WTC11 (cell line): ENCODE results near the gene RAPGEF6. TPM values are rescaled to one million over a fixed set of nuclear protein-coding genes. Genes with fewer than 3 reads are reported as not detected.

Experiments used
- ATAC-seq: fragments of 200-7000 bp; cut with Tn5 transposase; 2 replicates; pipeline ENCODE4 v1.10.0; 2021; ENCODE audit warnings: mild to moderate bottlenecking, moderate library complexity
- CTCF ChIA-PET: fragments of 300-600 bp; sonication (Branson Sonifier 250); formaldehyde crosslinking; loops from one replicate; lab custom pipeline; 2021; ENCODE audit warnings: antibody characterized with exemption; lab: Charles Lee
- POLR2A ChIA-PET: fragments of 350-600 bp; sonication (Branson Sonifier 250); formaldehyde crosslinking; loops from one replicate; lab custom pipeline; 2021; ENCODE audit warnings: antibody characterized with exemption; lab: Charles Lee
- DNase-seq: peaks from one replicate; pipeline ENCODE4 v3.0.0; 2021; ENCODE audit warnings: low spot score
- H3K27ac Mint-ChIP-seq: 2 replicates; pipeline ENCODE4 v1.8.0; 2021; ENCODE audit warnings: mixed read lengths
- H3K27me3 Mint-ChIP-seq: 2 replicates; pipeline ENCODE4 v1.8.0; 2021; ENCODE audit warnings: low read depth, mild to moderate bottlenecking, moderate library complexity, mixed read lengths
- H3K36me3 Mint-ChIP-seq: 2 replicates; pipeline ENCODE4 v1.8.0; 2021; ENCODE audit warnings: mixed read lengths
- H3K4me1 Mint-ChIP-seq: 2 replicates; pipeline ENCODE4 v1.8.0; 2022; ENCODE audit warnings: mixed read lengths
- H3K4me3 Mint-ChIP-seq: 2 replicates; pipeline ENCODE4 v1.8.0; 2021; ENCODE audit warnings: mild to moderate bottlenecking, moderate library complexity, mixed read lengths
- H3K9me3 Mint-ChIP-seq: 2 replicates; pipeline ENCODE4 v1.8.0; 2021; ENCODE audit warnings: mixed read lengths
- ATF1 ChIP-seq: sonication (generic); formaldehyde crosslinking; IDR thresholded peaks from 2 replicates; pipeline ENCODE4 v1.8.1; 2023; ENCODE audit warnings: mild to moderate bottlenecking, moderate library complexity, missing genetic modification reagents
- CBFB ChIP-seq: sonication (generic); formaldehyde crosslinking; IDR thresholded peaks from 2 replicates; pipeline ENCODE4 v1.8.1; 2022; ENCODE audit warnings: mild to moderate bottlenecking, low read depth, missing genetic modification reagents
- ELF4 ChIP-seq: sonication (generic); formaldehyde crosslinking; IDR thresholded peaks from 2 replicates; pipeline ENCODE4 v1.8.1; 2022; ENCODE audit warnings: low read depth, mild to moderate bottlenecking, moderate library complexity, missing genetic modification reagents
- ESRRA ChIP-seq: sonication (generic); formaldehyde crosslinking; IDR thresholded peaks from 2 replicates; pipeline ENCODE4 v1.8.1; 2022; ENCODE audit warnings: mild to moderate bottlenecking, missing genetic modification reagents, borderline replicate concordance
- NFE2L1 ChIP-seq: sonication (generic); formaldehyde crosslinking; IDR thresholded peaks from 2 replicates; pipeline ENCODE4 v1.8.1; 2023; ENCODE audit warnings: missing genetic modification reagents
- NR3C1 ChIP-seq: sonication (generic); formaldehyde crosslinking; conservative IDR thresholded peaks from 2 replicates; pipeline ENCODE4 v1.8.1; 2023; ENCODE audit warnings: low read depth, mild to moderate bottlenecking, missing genetic modification reagents
- RELA ChIP-seq: sonication (generic); formaldehyde crosslinking; IDR thresholded peaks from 2 replicates; pipeline ENCODE4 v1.8.1; 2022; ENCODE audit warnings: missing genetic modification reagents, mild to moderate bottlenecking, borderline replicate concordance
- SOX15 ChIP-seq: fragments of 250-450 bp; sonication (Bioruptor Pico); IDR thresholded peaks from 2 replicates; pipeline ENCODE4 v1.9.0; 2021; ENCODE audit warnings: mild to moderate bottlenecking
- SP1 ChIP-seq: sonication (generic); formaldehyde crosslinking; conservative IDR thresholded peaks from 2 replicates; pipeline ENCODE4 v1.8.1; 2022; ENCODE audit warnings: missing genetic modification reagents
- TEAD4 ChIP-seq: sonication (generic); formaldehyde crosslinking; IDR thresholded peaks from 2 replicates; pipeline ENCODE4 v1.8.0; 2022; ENCODE audit warnings: mild to moderate bottlenecking, missing genetic modification reagents
- TP53 ChIP-seq: sonication (generic); formaldehyde crosslinking; IDR thresholded peaks from 2 replicates; pipeline ENCODE4 v1.8.1; 2023; ENCODE audit warnings: mild to moderate bottlenecking, missing genetic modification reagents
- ZNF416 ChIP-seq: fragments of 250-450 bp; sonication (Bioruptor Pico); IDR thresholded peaks from 2 replicates; pipeline ENCODE4 v1.9.0; 2021; ENCODE audit warnings: mild to moderate bottlenecking, inconsistent platforms
- ZNF671 ChIP-seq: fragments of 250-450 bp; sonication (Bioruptor Pico); IDR thresholded peaks from 2 replicates; pipeline ENCODE4 v1.8.0; 2021; ENCODE audit warnings: mild to moderate bottlenecking
- total RNA-seq: library from RNA; stranded (reverse); gene quantifications from 3 replicates; pipeline ENCODE4 v1.2.3, GENCODE V29; 2021
- TF ChIP-seq, protein P1 (sequence below): sonication (generic); formaldehyde crosslinking; IDR thresholded peaks from 2 replicates; pipeline ENCODE4 v1.8.0; 2023; ENCODE audit warnings: missing genetic modification reagents, mild to moderate bottlenecking, borderline replicate concordance
- TF ChIP-seq, protein P2 (sequence below): sonication (generic); formaldehyde crosslinking; IDR thresholded peaks from 2 replicates; pipeline ENCODE4 v1.8.1; 2022; ENCODE audit warnings: missing genetic modification reagents, borderline replicate concordance
- TF ChIP-seq, protein P3 (sequence below): sonication (generic); formaldehyde crosslinking; IDR thresholded peaks from 2 replicates; pipeline ENCODE4 v1.8.0; 2023; ENCODE audit warnings: mild to moderate bottlenecking, missing genetic modification reagents
- TF ChIP-seq, protein P4 (sequence below): sonication (generic); formaldehyde crosslinking; IDR thresholded peaks from 2 replicates; pipeline ENCODE4 v1.8.0; 2023; ENCODE audit warnings: missing genetic modification reagents
- TF ChIP-seq, protein P5 (sequence below): sonication (generic); formaldehyde crosslinking; IDR thresholded peaks from 2 replicates; pipeline ENCODE4 v1.8.1; 2022; ENCODE audit warnings: mild to moderate bottlenecking, missing genetic modification reagents, moderate library complexity, borderline replicate concordance

RAPGEF6 gene
- total RNA-seq, 1 experiment from 2014 or later = 18.0 TPM

DNA sequence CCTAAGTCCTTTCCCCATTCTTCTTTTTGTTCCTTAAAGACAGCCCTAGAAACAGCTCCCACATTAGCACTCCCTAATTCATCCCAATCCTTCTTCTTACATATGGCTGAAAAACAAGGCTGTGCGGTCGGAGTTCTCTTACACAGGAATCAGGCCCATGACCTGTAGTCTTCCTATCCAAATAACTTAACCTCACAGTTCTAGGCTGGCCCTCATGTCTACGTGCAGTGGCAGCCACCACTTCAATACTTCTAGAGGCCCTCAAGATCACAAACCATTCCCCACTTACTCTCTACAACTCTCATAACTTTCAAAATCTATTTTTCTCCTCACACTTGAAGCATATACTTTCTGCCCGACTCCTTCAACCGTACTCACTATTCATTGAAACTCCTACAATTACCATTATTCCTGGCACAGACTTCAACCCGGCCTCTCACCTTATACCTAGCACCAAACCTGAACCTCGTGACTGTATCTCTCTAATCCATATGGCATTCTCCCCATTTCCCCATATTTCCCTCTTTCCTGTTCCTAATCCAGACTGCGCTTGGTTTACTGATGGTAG lies 59.3 kb downstream of the RAPGEF6 start:
- ChIA-PET POLR2A (no interaction called here), CTCF (no interaction called here)
- ATAC-seq (no peak), DNase-seq (no peak)
- Mint-ChIP-seq H3K4me3 (no peak overlapping the region), H3K4me1 (no peaks in the 10 kb centered on the region), H3K36me3 (peaks cover 32% of the 10 kb centered on the region), H3K27ac (no peak overlapping the region), H3K9me3 (peaks cover 41% of the 10 kb centered on the region), H3K27me3 (no peaks in the 10 kb centered on the region)
- TF ChIP-seq RELA (CRISPR knock-in tag) = no peak
- TF ChIP-seq ZNF416 (CRISPR knock-in tag) = no peak
- TF ChIP-seq, protein P1, sequence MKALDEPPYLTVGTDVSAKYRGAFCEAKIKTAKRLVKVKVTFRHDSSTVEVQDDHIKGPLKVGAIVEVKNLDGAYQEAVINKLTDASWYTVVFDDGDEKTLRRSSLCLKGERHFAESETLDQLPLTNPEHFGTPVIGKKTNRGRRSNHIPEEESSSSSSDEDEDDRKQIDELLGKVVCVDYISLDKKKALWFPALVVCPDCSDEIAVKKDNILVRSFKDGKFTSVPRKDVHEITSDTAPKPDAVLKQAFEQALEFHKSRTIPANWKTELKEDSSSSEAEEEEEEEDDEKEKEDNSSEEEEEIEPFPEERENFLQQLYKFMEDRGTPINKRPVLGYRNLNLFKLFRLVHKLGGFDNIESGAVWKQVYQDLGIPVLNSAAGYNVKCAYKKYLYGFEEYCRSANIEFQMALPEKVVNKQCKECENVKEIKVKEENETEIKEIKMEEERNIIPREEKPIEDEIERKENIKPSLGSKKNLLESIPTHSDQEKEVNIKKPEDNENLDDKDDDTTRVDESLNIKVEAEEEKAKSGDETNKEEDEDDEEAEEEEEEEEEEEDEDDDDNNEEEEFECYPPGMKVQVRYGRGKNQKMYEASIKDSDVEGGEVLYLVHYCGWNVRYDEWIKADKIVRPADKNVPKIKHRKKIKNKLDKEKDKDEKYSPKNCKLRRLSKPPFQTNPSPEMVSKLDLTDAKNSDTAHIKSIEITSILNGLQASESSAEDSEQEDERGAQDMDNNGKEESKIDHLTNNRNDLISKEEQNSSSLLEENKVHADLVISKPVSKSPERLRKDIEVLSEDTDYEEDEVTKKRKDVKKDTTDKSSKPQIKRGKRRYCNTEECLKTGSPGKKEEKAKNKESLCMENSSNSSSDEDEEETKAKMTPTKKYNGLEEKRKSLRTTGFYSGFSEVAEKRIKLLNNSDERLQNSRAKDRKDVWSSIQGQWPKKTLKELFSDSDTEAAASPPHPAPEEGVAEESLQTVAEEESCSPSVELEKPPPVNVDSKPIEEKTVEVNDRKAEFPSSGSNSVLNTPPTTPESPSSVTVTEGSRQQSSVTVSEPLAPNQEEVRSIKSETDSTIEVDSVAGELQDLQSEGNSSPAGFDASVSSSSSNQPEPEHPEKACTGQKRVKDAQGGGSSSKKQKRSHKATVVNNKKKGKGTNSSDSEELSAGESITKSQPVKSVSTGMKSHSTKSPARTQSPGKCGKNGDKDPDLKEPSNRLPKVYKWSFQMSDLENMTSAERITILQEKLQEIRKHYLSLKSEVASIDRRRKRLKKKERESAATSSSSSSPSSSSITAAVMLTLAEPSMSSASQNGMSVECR (CRISPR knock-in tag) = no peak
- no peak for TF ChIP-seq NFE2L1
- TF ChIP-seq ELF4 = no peak
- TF ChIP-seq TEAD4 (CRISPR knock-in tag) = no peak
- TF ChIP-seq, protein P2, sequence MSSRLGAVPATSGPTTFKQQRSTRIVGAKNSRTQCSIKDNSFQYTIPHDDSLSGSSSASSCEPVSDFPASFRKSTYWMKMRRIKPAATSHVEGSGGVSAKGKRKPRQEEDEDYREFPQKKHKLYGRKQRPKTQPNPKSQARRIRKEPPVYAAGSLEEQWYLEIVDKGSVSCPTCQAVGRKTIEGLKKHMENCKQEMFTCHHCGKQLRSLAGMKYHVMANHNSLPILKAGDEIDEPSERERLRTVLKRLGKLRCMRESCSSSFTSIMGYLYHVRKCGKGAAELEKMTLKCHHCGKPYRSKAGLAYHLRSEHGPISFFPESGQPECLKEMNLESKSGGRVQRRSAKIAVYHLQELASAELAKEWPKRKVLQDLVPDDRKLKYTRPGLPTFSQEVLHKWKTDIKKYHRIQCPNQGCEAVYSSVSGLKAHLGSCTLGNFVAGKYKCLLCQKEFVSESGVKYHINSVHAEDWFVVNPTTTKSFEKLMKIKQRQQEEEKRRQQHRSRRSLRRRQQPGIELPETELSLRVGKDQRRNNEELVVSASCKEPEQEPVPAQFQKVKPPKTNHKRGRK (CRISPR knock-in tag) = no peak
- TF ChIP-seq CBFB = no peak
- TF ChIP-seq ESRRA (CRISPR knock-in tag) = no peak
- TF ChIP-seq, protein P3, sequence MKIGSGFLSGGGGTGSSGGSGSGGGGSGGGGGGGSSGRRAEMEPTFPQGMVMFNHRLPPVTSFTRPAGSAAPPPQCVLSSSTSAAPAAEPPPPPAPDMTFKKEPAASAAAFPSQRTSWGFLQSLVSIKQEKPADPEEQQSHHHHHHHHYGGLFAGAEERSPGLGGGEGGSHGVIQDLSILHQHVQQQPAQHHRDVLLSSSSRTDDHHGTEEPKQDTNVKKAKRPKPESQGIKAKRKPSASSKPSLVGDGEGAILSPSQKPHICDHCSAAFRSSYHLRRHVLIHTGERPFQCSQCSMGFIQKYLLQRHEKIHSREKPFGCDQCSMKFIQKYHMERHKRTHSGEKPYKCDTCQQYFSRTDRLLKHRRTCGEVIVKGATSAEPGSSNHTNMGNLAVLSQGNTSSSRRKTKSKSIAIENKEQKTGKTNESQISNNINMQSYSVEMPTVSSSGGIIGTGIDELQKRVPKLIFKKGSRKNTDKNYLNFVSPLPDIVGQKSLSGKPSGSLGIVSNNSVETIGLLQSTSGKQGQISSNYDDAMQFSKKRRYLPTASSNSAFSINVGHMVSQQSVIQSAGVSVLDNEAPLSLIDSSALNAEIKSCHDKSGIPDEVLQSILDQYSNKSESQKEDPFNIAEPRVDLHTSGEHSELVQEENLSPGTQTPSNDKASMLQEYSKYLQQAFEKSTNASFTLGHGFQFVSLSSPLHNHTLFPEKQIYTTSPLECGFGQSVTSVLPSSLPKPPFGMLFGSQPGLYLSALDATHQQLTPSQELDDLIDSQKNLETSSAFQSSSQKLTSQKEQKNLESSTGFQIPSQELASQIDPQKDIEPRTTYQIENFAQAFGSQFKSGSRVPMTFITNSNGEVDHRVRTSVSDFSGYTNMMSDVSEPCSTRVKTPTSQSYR = no peak
- no peak for TF ChIP-seq TP53 (CRISPR knock-in tag)
- no peak for TF ChIP-seq ATF1
- TF ChIP-seq NR3C1 (CRISPR knock-in tag) = no peak
- TF ChIP-seq, protein P4, sequence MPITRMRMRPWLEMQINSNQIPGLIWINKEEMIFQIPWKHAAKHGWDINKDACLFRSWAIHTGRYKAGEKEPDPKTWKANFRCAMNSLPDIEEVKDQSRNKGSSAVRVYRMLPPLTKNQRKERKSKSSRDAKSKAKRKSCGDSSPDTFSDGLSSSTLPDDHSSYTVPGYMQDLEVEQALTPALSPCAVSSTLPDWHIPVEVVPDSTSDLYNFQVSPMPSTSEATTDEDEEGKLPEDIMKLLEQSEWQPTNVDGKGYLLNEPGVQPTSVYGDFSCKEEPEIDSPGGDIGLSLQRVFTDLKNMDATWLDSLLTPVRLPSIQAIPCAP (CRISPR knock-in tag) = no peak
- no peak for TF ChIP-seq SOX15 (CRISPR knock-in tag)
- no peak for TF ChIP-seq SP1 (CRISPR knock-in tag)
- TF ChIP-seq, protein P5, sequence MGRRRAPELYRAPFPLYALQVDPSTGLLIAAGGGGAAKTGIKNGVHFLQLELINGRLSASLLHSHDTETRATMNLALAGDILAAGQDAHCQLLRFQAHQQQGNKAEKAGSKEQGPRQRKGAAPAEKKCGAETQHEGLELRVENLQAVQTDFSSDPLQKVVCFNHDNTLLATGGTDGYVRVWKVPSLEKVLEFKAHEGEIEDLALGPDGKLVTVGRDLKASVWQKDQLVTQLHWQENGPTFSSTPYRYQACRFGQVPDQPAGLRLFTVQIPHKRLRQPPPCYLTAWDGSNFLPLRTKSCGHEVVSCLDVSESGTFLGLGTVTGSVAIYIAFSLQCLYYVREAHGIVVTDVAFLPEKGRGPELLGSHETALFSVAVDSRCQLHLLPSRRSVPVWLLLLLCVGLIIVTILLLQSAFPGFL (CRISPR knock-in tag) = no peak
- TF ChIP-seq ZNF671 = no peak
